ENCODE measurements around the gene PDILT.
"Not testable (repeated sequence)": the region's sequence is repeated elsewhere in the genome, so short reads cannot be mapped to it uniquely, and the experiment has no call there.

Gene PDILT

GRCh38 chr16:20320178-20320577 is 84.4 kb downstream of the PDILT start:
- DNase-seq: no peak

- no peak for DNase-seq
Observed at GRCh38 chr16:20319406-20319805, 85.1 kb downstream of the PDILT start.

- no peak for DNase-seq
Observed at GRCh38 chr16:20318437-20318836, 86.1 kb downstream of the PDILT start.

- DNase-seq: no peak
Observed at GRCh38 chr16:20318006-20318405, 86.5 kb downstream of the PDILT start.

- DNase-seq: no peak
Observed at GRCh38 chr16:20317117-20317516, 87.4 kb downstream of the PDILT start.

GRCh38 chr16:20316715-20317114 is 87.8 kb downstream of the PDILT start:
- DNase-seq: no peak

- no peak for DNase-seq
Observed at GRCh38 chr16:20315764-20316163, 88.8 kb downstream of the PDILT start.

- DNase-seq: no peak
Observed at GRCh38 chr16:20314575-20314974, 90.0 kb downstream of the PDILT start.

- DNase-seq: no peak
Observed at GRCh38 chr16:20313741-20314140, 90.8 kb downstream of the PDILT start.

- not testable (repeated sequence) for DNase-seq
Observed at GRCh38 chr16:20312536-20313095, 91.9 kb downstream of the PDILT start.

GRCh38 chr16:20311548-20311947 is 93.0 kb downstream of the PDILT start:
- no peak for DNase-seq

- no peak for DNase-seq
Observed at GRCh38 chr16:20310421-20311395, 93.8 kb downstream of the PDILT start.

GRCh38 chr16:20309786-20310185 is 94.8 kb downstream of the PDILT start:
- no peak for DNase-seq
